Activated CD4-positive, alpha-beta T cell treated with anti-CD3 and anti-CD28 coated beads, Interleukin-2, amount 50 U/mL, for 4 hours (primary cell): Measurements from ENCODE around the gene ME1.
A peak's percentile ranks its signal among the peaks of the same experiment; 100 is the strongest.
"Not testable (repeated sequence)": the region's sequence is repeated elsewhere in the genome, so short reads cannot be mapped to it uniquely, and the experiment has no call there.

Source experiments
- DNase-seq, 2 experiments: peaks; one replicate each; pipeline ENCODE4 v3.0.0-alpha.2; 2020

Gene ME1

DNA sequence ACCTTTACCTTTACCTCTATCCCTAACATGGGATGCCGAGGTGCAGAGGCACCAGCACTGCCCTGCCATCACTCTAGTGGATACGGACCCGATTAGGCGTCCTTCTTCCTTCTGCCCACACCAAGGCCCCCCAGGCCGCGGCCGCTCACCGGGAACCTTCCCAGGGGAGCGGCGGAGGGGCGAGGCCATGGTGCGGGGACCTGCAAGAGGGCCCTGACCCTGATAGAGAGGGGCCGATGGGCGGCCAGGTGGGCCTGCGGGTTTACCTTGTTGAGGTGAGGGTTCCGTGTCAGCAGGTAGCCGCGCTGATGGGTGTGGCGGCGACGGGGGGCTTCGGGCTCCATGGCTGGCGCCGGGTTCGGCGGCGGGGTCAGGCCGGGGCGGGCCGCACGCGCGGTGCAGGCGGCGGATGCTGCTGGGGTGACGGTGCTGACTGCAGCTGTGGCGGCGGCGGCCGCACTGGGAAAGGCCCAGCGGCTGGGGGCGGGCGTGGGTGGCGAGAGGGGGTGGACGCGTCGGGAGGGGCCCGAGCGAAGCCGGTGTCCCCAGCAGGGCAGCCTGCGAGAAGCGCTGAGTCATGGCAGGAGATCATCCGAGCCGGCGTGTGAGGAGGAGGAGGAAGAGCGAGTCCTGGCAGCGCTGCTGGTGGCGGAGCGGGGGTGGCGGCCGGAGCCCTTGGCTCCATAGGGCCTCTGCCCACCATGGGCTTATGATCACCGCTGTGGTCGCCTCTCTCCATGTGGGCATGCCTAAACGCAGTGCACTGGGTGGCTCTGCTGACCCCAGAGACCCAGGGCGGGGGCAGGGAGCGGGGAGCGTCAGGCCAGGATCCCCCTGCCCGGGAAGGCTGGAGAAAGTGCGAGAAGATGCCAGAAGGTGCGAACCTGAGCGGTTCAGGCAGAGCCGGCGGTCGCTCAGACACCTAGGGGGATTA, at the start of gene ME1:
ME1 (minus strand) TSS at position 441 of the 934 bp plus-strand sequence; CDS start at position 344, 97 bp downstream.
- peak; percentile 10 to 30 for DNase-seq

DNA sequence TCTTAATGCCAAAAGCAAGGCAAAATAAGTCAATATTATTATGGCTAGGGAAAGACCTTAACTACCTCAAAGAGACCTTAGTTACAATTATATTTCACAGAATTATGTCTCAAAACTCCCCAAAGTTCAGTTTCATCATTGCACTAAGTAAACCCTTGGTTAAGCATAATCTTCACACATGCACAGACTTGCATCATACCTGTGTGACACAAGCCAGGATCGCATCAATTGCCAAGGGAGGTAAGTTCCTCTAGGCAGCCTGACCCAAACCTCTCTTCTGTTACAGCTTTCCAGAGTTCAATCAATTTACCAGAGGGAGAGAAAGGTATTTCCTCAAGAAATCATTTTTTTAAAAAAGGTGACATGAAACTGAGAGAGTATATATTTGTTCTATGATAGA, 49.6 kb upstream of the ME1 start:
- no peak for DNase-seq

- DNase-seq, result no peak
Measured at GRCh38 chr6:83479389-83479788, 48.5 kb upstream of the ME1 start.

DNA sequence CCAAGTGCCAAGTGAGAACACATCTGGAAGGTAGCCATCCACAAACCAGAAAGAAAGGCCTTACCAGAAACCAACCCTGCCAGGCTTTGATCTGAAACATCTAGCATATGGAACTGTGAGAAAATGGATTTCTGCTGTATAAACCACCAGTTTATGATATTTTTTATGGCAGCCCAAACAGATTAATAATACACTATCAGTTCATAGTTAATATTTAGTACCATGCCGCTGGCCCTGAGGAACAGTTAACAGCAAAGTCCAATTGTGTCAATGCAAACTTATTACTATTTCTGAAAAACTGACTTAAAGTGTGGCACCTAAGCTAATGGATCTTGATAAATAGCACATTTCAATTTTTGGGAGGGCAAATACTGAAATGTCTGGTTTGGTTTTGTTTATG, 46.1 kb upstream of the ME1 start:
- no peak for DNase-seq

DNA sequence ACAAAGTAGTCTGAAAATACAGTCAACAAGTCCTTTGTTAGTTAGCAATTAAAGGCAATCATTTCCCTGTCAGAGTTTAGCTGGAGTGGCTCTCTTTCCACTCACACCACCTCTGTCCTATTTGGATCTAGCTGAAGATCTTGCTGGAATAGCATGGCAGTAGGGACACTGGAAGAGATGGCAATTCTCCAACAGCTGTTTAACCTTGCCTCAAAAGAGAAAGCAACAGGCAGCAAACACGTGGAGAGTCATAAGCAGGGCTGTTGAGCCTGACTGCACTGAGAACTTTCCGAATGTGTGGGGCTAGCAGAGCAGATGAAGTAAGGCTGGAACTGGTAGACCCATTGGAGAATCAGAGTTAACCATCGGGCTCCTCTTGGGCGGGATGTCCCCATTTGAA, 43.5 kb upstream of the ME1 start:
- no peak for DNase-seq

- DNase-seq, result no peak
Measured at GRCh38 chr6:83472767-83473166, 41.9 kb upstream of the ME1 start.

- no peak for DNase-seq
Measured at GRCh38 chr6:83470587-83470986, 39.7 kb upstream of the ME1 start.

DNA sequence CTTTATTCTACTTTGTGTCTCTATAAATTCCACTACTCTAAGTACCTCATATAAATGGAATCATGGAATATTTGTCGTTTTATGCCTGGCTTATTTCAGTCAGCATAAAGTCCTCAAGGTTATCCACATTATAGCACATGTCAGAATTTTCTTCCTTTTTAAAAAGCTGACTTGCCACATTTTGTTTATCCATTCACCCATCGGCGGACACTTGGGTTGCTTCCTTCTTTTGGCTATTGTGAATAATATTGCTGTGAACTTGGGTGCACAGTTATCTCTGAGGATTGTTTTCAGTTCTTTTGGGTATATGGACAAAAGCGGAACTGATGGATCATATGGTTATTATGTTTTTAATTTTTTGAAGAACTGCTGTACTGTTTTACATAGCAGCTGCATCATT, 39.1 kb upstream of the ME1 start:
- no peak for DNase-seq

DNA sequence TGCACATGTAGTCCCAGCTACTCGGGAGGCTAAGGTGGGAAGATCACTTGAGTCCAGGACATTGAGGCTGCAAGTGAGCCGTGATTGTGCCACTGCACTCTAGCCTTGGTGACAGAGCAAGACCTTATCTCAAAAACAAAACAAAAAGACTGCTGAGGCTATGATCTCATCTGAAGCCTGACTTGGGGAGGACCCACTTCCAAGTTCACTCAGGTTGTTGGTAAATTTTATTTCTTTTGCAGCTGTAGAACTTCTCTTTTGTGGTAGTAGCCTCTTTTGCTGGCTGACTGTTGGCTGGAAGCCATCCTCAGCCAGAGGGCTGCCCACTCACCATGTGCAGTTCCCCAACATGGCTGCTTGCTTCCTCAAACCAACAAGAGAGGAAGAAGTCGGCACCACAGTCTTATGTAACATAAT, 36.8 kb upstream of the ME1 start:
- no peak for DNase-seq

DNA sequence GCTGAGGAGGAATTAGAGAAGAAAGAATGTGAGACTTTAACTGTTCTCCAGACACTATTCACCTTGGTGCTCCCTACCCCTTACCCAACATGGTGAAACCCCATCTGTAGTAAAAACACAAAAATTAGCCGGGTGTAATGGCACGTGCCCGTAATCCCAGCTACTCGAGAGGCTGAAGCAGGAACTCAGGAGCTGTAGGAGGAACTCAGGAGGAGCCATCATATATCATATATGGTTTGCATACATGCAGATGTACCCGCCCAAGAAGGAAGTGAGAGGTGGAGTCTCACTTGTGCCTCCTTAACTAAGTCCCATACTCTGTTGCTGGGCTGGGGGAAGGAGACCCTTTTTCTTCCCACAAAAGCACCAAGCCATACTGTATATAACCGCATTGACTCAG, 35.5 kb upstream of the ME1 start:
- DNase-seq, result no peak

DNA sequence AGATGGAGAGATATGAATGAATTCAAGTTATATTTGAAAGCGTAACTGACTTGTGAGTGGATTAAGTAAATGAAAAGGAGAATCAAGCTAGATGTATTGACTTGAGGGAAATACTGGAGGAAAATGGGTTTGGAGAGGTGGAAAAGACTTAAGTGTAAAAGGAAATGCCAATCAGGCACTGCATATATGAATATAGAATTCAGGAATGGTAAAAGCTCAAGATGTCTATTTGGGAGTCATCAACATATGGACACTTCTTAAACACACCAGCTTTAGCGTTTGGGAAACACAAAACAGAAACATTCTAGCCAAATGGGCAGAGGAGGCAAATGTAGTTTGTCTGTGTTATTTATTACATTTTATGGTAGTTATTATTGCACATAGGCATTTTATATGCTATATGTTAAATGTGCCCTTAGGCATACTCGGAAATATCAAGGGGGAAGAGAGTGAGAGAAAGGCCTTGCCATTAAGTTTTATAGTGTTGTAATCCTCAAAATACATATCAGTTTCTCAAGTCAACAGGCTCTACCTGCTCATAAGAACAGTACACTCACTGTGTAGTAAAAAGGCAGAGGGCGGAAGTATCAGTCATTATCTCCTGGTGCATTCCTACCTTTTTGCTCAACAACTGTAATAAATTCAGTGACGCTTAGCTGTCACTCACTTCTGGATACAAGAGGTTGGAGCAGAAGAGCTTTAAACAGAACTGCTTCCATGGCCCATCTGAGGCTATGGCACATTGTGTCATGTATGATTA, 33.7 kb upstream of the ME1 start:
- no peak for DNase-seq

- DNase-seq, result no peak
Measured at GRCh38 chr6:83463886-83464285, 33.0 kb upstream of the ME1 start.

DNA sequence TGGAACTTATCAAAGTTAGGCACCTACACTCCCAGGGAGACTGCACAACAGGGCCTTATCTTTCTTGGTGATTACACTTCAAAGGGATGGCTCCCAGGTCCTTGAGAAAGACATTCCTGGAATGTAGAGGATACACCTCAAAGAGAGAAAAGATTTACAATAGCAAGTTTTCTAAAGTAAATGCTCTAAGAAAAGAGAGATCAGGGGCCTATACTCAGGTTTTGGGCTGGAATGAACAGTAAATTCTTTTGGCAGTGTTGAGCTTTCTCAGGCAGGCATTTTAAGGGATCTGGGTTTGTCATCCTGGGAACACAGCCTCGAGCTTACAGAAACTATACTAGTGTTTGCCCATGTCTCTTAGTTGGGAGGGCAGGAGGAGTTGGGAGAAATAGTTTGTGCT, 31.7 kb upstream of the ME1 start:
- no peak for DNase-seq

DNA sequence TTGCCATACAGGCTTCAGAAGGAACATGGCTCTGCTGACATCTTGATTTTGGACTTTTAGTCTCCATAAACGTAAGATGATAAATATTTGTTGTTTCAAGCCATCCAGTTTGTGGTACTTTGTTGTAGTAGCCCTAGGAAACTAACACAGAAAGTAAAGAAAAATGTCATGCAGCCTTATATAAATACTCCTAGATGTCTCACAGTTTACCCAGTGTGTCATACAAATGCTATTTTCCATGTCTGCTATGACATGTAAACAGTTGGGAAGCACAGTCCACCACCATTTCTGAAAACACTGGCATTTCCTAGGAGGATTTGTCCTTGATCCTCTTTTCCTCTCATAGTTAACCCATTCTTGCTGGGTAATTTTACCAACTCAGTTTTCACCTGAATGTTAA, 30.6 kb upstream of the ME1 start:
- no peak for DNase-seq

- DNase-seq, result no peak
Measured at GRCh38 chr6:83459663-83460062, 28.8 kb upstream of the ME1 start.

DNA sequence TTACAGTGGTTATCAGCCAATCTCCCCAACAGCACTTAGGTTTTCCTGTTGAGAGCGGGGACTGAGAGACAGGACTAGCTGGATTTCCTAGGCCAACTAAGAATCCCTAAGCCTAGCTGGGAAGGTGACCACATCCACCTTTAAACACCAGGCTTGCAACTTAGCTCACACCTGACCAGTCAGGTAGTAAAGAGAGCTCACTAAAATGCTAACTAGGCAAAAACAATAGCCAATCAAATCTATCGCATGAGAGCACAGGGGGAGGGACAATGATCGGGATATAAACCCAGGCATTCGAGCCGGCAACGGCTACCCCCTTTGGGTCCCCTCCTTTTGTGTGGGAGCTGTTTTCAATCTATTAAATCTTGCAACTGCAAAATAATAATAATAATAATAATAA, 19.2 kb upstream of the ME1 start:
- DNase-seq, result not testable (repeated sequence)

- not testable (repeated sequence) for DNase-seq
Measured at GRCh38 chr6:83444086-83444699, 13.3 kb upstream of the ME1 start.

- no peak for DNase-seq
Measured at GRCh38 chr6:83443516-83443915, 12.7 kb upstream of the ME1 start.

DNA sequence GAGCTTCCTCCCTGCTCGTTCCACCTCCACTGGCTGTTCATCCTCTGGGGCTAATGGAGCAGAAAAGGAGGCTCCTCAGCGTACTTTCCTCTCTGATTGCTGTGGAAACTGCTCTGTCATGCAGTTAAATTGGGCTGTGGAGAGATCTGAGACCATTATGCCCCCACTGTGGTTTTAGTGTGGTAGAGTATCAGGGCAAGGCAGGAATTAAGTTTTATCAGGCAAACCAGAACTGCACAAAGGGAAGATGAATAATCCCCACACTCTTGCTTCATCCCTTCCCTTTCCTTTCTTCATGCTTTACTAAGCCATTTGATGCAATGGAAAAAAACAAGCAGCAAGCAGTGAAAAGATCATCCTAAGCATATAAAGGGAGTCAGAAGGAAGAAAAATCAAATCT, 11.9 kb upstream of the ME1 start:
- no peak for DNase-seq

DNA sequence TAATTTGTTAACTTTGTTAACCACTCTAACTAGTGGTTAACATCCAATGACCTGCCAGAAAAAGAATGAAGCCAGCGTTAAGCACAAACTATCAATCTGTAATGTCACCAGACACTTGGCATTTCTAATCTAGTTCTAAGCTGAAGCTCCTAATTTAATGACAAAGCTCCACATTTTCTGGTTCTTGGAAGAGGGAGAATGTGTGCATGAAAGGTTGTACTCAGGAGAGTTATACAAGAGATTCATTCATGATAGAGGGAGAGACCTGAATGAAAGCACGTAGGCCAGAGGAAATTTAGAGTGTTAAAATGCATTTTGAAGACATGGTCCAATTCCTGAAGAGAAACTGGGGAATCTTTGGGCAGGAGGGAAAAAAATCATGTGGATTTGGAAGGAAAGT, 8.3 kb upstream of the ME1 start:
- no peak for DNase-seq

DNA sequence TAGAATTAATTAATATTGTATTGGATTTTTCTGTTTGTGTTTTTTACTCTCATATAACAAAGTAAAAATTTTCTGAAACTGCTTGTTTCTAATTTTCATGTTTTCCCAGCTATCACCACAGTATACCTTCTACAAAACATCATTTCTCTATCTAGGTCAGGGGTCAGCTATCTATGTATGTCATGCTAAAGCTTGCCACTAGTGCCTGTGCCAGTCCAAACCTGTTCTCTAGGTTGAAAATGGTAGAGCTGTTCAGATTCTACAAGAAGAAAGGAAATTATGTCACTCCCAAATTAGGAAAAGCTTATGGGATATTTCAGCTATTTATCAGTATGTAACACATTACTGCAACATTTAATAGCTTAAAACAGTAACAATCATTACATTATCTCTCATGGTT, 5.8 kb upstream of the ME1 start:
- DNase-seq, result no peak

GRCh38 chr6:83433177-83433576, 2.3 kb upstream of the ME1 start:
- DNase-seq, result no peak

DNA sequence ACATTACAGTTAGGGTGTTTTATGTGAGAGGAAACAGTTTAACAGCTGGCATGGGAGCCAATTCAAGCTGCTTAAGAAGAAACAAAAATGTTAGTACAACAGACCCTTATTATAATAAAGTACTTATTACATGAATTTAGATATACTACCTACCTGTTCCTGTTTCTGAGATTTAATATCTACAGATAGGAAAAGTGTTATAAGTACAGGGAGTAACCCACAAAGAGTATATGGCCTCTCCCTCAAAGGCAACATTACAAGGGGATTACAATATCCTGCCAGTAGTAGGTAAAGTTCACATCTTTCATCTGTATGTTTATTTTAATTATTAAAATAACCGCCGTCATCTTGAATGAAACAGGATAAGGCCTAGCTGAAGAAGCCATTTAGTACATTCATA, 1.8 kb upstream of the ME1 start:
- no peak for DNase-seq
